Measurements from ENCODE around the gene CROCC2. TPM values are rescaled to one million over a fixed set of nuclear protein-coding genes. Genes with fewer than 3 reads are reported as not detected.

CROCC2 gene
- total RNA-seq, 1 experiment from 2014 or later: not detected

GRCh38 chr2:240970816-240971215 lies 64.7 kb downstream of the CROCC2 start:
- no peak overlapping the region for H3K27ac ChIP-seq (ENCODE audit: low read depth, low read length)
- H3K79me2 ChIP-seq (ENCODE audit: insufficient read depth, low read length): no peaks in the 10 kb centered on the region
- no peak overlapping the region for H3K4me3 ChIP-seq (replicated peaks in 1 of 2; ENCODE audit: low read depth in 1 of 2, low read length in 2 of 2)
- CTCF ChIA-PET: no interaction called here
- no peaks in the 10 kb centered on the region for H3K9me3 ChIP-seq (ENCODE audit: control insufficient read depth in 1 of 2, insufficient read depth in 1 of 2, low read depth in 1 of 2, low read length in 2 of 2)
- TF ChIP-seq POLR2A (IDR thresholded peaks at IDR 0.05; ENCODE audit: borderline replicate concordance, extremely low read depth, insufficient read depth, insufficient read length) (no peak), ELF1 (IDR thresholded peaks at IDR 0.05; ENCODE audit: borderline replicate concordance, low read depth) (no peak), SIN3A (IDR thresholded peaks at IDR 0.05; ENCODE audit: low read depth) (no peak), RAD21 (IDR thresholded peaks at IDR 0.05; ENCODE audit: low read depth) (no peak), CEBPB (IDR thresholded peaks at IDR 0.05; ENCODE audit: low read depth) (no peak), EZH2 (IDR thresholded peaks at IDR 0.05) (no peak), CBX3 (IDR thresholded peaks at IDR 0.05; ENCODE audit: low read depth) (no peak), SP1 (IDR thresholded peaks at IDR 0.05; ENCODE audit: low read depth) (no peak), MAX (IDR thresholded peaks at IDR 0.05) (no peak), POLR2AphosphoS5 (IDR thresholded peaks at IDR 0.05; ENCODE audit: low read depth, low read length) (no peak), REST (IDR thresholded peaks at IDR 0.05; ENCODE audit: low read depth) (no peak)
- TF ChIP-seq, protein P1, sequence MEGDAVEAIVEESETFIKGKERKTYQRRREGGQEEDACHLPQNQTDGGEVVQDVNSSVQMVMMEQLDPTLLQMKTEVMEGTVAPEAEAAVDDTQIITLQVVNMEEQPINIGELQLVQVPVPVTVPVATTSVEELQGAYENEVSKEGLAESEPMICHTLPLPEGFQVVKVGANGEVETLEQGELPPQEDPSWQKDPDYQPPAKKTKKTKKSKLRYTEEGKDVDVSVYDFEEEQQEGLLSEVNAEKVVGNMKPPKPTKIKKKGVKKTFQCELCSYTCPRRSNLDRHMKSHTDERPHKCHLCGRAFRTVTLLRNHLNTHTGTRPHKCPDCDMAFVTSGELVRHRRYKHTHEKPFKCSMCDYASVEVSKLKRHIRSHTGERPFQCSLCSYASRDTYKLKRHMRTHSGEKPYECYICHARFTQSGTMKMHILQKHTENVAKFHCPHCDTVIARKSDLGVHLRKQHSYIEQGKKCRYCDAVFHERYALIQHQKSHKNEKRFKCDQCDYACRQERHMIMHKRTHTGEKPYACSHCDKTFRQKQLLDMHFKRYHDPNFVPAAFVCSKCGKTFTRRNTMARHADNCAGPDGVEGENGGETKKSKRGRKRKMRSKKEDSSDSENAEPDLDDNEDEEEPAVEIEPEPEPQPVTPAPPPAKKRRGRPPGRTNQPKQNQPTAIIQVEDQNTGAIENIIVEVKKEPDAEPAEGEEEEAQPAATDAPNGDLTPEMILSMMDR (IDR thresholded peaks at IDR 0.05 in 2 of 3, conservative IDR thresholded peaks at IDR 0.05 in 1 of 3; ENCODE audit: borderline replicate concordance in 1 of 3, insufficient read depth in 1 of 3, low read depth in 2 of 3, low read length in 2 of 3): no peak
- H3K9ac ChIP-seq (ENCODE audit: low read length): no peak overlapping the region
- H3K4me1 ChIP-seq (ENCODE audit: control insufficient read depth in 1 of 2, insufficient read depth in 2 of 2, low read length in 2 of 2): no peaks in the 10 kb centered on the region
- RAD21 ChIA-PET (ENCODE audit: low non-redundant PET in 1 of 2, low total read pairs in 2 of 2, uncharacterized antibody in 2 of 2, unreplicated experiment in 2 of 2): no interaction called here
- ATAC-seq: no peak
- no peak overlapping the region for H3K4me2 ChIP-seq (ENCODE audit: low read length)
- H3K9me2 ChIP-seq (ENCODE audit: insufficient read depth): no peaks in the 10 kb centered on the region
- no peak overlapping the region for H2AFZ ChIP-seq (ENCODE audit: low read depth, low read length, poor library complexity, severe bottlenecking)
- peaks cover 9% of the 10 kb centered on the region for H3K27me3 ChIP-seq (ENCODE audit: insufficient read depth, low read length)
- no peaks in the 10 kb centered on the region for H3K36me3 ChIP-seq (ENCODE audit: control insufficient read depth in 1 of 2, insufficient read depth in 2 of 2, low read length in 2 of 2)
- no peak for DNase-seq (ENCODE audit: low read depth, low spot score)
- BruUV-seq (replicated peaks): no TSS peak
- intact Hi-C loops (cut with micrococcal nuclease): no loop called here
- POLR2A ChIA-PET: no interaction called here
- no peaks in the 10 kb centered on the region for H4K20me1 ChIP-seq (ENCODE audit: insufficient read depth)
